Suprapubic skin (tissue), 4 donors: ENCODE results near the gene ITPR2. TPM values are rescaled to one million over a fixed set of nuclear protein-coding genes. Genes with fewer than 3 reads are reported as not detected.

Source experiments
- DNase-seq, 2 donors: peaks; one replicate each; pipeline ENCODE4 v3.0.0-alpha.2; 2019; ENCODE audit warnings: low spot score in 2 of 2
- H3K27ac ChIP-seq: fragments of 200-600 bp; sonication (generic); one replicate; pipeline ENCODE4 v1.5.1; 2019
- H3K27me3 ChIP-seq: fragments of 200-600 bp; sonication (generic); one replicate; pipeline ENCODE4 v1.5.1; 2019
- H3K36me3 ChIP-seq: fragments of 200-600 bp; sonication (generic); one replicate; pipeline ENCODE4 v1.5.1; 2019
- H3K4me1 ChIP-seq: fragments of 200-600 bp; sonication (generic); one replicate; pipeline ENCODE4 v1.5.1; 2019
- H3K4me3 ChIP-seq: fragments of 200-600 bp; sonication (generic); one replicate; pipeline ENCODE4 v1.5.1; 2019; ENCODE audit warnings: mild to moderate bottlenecking
- H3K9me3 ChIP-seq: fragments of 200-600 bp; sonication (generic); one replicate; pipeline ENCODE4 v1.5.1; 2019
- CTCF ChIP-seq, 2 donors: fragments of 200-600 bp in 1 of 2; fragments of 450-650 bp in 1 of 2; sonication (generic) in 1 of 2; IDR thresholded peaks; one replicate each; pipeline ENCODE4 v1.5.1; 2016 to 2019; ENCODE audit warnings: antibody characterized with exemption in 2 of 2, mild to moderate bottlenecking in 1 of 2, moderate library complexity in 1 of 2
- EP300 ChIP-seq: sonication (generic); formaldehyde crosslinking; IDR thresholded peaks from one replicate; pipeline ENCODE4 v1.6.1; 2017; ENCODE audit warnings: antibody characterized with exemption
- POLR2A ChIP-seq, 2 donors: fragments of 450-650 bp; IDR thresholded peaks; one replicate each; pipeline ENCODE4 v1.6.1; 2017; ENCODE audit warnings: antibody characterized with exemption in 2 of 2, mild to moderate bottlenecking in 2 of 2, moderate library complexity in 2 of 2
- POLR2AphosphoS5 ChIP-seq, 3 donors: sonication (generic); formaldehyde crosslinking; IDR thresholded peaks; one replicate each; pipeline ENCODE4 v1.6.1; 2017; ENCODE audit warnings: antibody characterized with exemption in 3 of 3
- WGBS: methylation state at CpG from one replicate; pipeline ENCODE4 v1.1.5; 2018; 5-methylcytosine and 5-hydroxymethylcytosine counted together
- total RNA-seq, 4 donors: library from RNA; depleted of rRNA; stranded (reverse); fragments of >200 nt; gene quantifications; one replicate each; pipeline ENCODE4 v1.1.0, GENCODE V29; 2016

Gene ITPR2
- total RNA-seq, 4 donors from 2014 or later, result 59.6 to 159 (median 72.1) TPM

- Histone ChIP-seq H3K4me1 (peaks cover 48% of the 10 kb centered on the region), H3K9me3 (no peaks in the 10 kb centered on the region), H3K27ac (no peak overlapping the region), H3K4me3 (no peak overlapping the region), H3K27me3 (no peaks in the 10 kb centered on the region), H3K36me3 (no peaks in the 10 kb centered on the region)
- TF ChIP-seq POLR2A (IDR thresholded peaks at IDR 0.05) (no peak), EP300 (no peak), POLR2AphosphoS5 (IDR thresholded peaks at IDR 0.05) (no peak), CTCF (IDR thresholded peaks at IDR 0.05) (no peak)
- no peak for DNase-seq
- WGBS, result 92% methylated on average over 7 of the region's 7 CpGs
These were observed 32.1 kb downstream of the ITPR2 start for GRCh38 chr12:26800858-26801257.

GRCh38 chr12:26800347-26800746 is 32.6 kb downstream of the ITPR2 start:
- Histone ChIP-seq H3K9me3 (no peaks in the 10 kb centered on the region), H3K4me3 (no peak overlapping the region), H3K4me1 (peaks cover 48% of the 10 kb centered on the region), H3K27me3 (no peaks in the 10 kb centered on the region), H3K27ac (no peak overlapping the region), H3K36me3 (no peaks in the 10 kb centered on the region)
- TF ChIP-seq POLR2A (IDR thresholded peaks at IDR 0.05) (no peak), POLR2AphosphoS5 (IDR thresholded peaks at IDR 0.05) (no peak), CTCF (IDR thresholded peaks at IDR 0.05) (no peak), EP300 (no peak)
- no peak for DNase-seq

GRCh38 chr12:26799741-26800140 is 33.3 kb downstream of the ITPR2 start:
- no peak overlapping the region for H3K4me3 ChIP-seq
- peaks cover 48% of the 10 kb centered on the region for H3K4me1 ChIP-seq
- no peak for TF ChIP-seq CTCF (IDR thresholded peaks at IDR 0.05)
- TF ChIP-seq EP300, result no peak
- TF ChIP-seq POLR2AphosphoS5 (IDR thresholded peaks at IDR 0.05), result no peak
- no peak for TF ChIP-seq POLR2A (IDR thresholded peaks at IDR 0.05)
- H3K9me3 ChIP-seq, result no peaks in the 10 kb centered on the region
- H3K27ac ChIP-seq, result no peak overlapping the region
- H3K36me3 ChIP-seq, result no peaks in the 10 kb centered on the region
- DNase-seq, result no peak
- no peaks in the 10 kb centered on the region for H3K27me3 ChIP-seq

- H3K4me3 ChIP-seq, result no peak overlapping the region
- no peak overlapping the region for H3K27ac ChIP-seq
- H3K27me3 ChIP-seq, result no peaks in the 10 kb centered on the region
- peaks cover 40% of the 10 kb centered on the region for H3K4me1 ChIP-seq
- TF ChIP-seq CTCF (IDR thresholded peaks at IDR 0.05) (no peak), POLR2A (IDR thresholded peaks at IDR 0.05) (no peak), POLR2AphosphoS5 (IDR thresholded peaks at IDR 0.05) (no peak), EP300 (no peak)
- DNase-seq, result no peak
- H3K9me3 ChIP-seq, result no peaks in the 10 kb centered on the region
- no peaks in the 10 kb centered on the region for H3K36me3 ChIP-seq
These were observed 34.4 kb downstream of the ITPR2 start for GRCh38 chr12:26798640-26799039.

GRCh38 chr12:26798023-26798422 is 35.0 kb downstream of the ITPR2 start:
- TF ChIP-seq POLR2A (IDR thresholded peaks at IDR 0.05) (no peak), POLR2AphosphoS5 (IDR thresholded peaks at IDR 0.05) (no peak), EP300 (no peak), CTCF (IDR thresholded peaks at IDR 0.05) (no peak)
- 29% methylated on average over 6 of the region's 6 CpGs for WGBS
- H3K27me3 ChIP-seq, result no peaks in the 10 kb centered on the region

More at GRCh38 chr12:26798023-26798422, 35.0 kb downstream of the ITPR2 start:
- Histone ChIP-seq H3K36me3 (no peaks in the 10 kb centered on the region), H3K27ac (peak overlapping the region; percentile 54), H3K4me1 (peaks cover 34% of the 10 kb centered on the region), H3K9me3 (no peaks in the 10 kb centered on the region), H3K4me3 (no peak overlapping the region)
- DNase-seq, result no peak
